GM12873 (cell line): Measurements from ENCODE around the gene CRTAC1.

Experiments used
- CTCF ChIP-seq: IDR thresholded peaks from 2 replicates; pipeline ENCODE4 v1.5.1; 2012; ENCODE audit warnings: low read depth, mild to moderate bottlenecking, moderate library complexity, low read length, control low read depth; ENCODE audit not compliant: insufficient read depth; ENCODE audit errors: missing control alignments

Gene CRTAC1

GRCh38 chr10:97913614-97914013, 116.8 kb downstream of the CRTAC1 start:
- TF ChIP-seq CTCF, result no peak

- TF ChIP-seq CTCF, result no peak
Measured at GRCh38 chr10:97913193-97913592, 117.2 kb downstream of the CRTAC1 start.

GRCh38 chr10:97911217-97911616, 119.2 kb downstream of the CRTAC1 start:
- TF ChIP-seq CTCF, result no peak

- no peak for TF ChIP-seq CTCF
Measured at GRCh38 chr10:97910661-97911060, 119.8 kb downstream of the CRTAC1 start.

GRCh38 chr10:97907830-97908229, 122.6 kb downstream of the CRTAC1 start:
- TF ChIP-seq CTCF, result no peak

GRCh38 chr10:97907211-97907610, 123.2 kb downstream of the CRTAC1 start:
- no peak for TF ChIP-seq CTCF

- no peak for TF ChIP-seq CTCF
Measured at GRCh38 chr10:97905276-97905675, 125.1 kb downstream of the CRTAC1 start.
